Activated T-cell treated with anti-CD3 and anti-CD28 coated beads for 48 hours (primary cell): ENCODE data around the gene FOXL3.

Experiments used
- DNase-seq: peaks from one replicate; pipeline ENCODE4 v3.0.0-alpha.2; 2020; ENCODE audit warnings: low read depth

FOXL3 gene

DNA sequence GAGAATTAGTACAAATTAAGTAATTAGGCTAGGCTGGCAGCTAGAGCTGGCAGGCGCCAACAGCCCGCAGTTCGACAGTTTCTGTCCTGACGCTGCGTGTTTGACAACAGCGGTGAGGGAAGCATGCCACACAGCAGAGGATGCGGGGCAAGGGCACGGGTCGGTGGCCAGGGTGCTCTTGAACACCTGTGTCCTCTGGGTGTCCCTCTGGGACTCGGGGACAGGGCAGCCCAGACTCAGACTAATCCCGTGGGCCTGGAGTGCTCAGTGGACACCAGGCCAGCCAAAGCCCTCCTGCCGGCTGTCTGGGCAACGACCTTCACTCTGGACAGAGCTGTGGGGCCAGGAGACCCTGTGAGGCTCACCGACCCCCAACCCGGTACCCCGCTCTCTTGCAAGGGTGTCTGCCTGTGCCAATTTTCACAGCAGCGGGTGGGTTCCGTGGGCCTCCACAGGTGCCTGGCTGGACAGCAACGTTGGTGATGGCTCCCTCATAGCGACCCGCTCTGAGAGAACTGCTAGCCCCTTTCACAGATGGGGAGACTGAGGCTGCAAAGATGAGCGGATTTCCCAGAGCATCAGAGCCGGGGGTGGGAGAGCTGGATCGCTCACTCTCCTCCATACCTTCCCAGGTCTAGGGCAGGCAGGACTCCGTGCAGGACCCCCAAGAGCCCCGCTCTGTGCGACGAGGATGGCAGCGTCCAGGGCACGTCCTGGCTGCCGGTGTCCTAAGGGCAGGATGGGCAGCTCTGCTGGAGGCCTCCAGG, 48.5 kb downstream of the FOXL3 start:
- no peak for DNase-seq

DNA sequence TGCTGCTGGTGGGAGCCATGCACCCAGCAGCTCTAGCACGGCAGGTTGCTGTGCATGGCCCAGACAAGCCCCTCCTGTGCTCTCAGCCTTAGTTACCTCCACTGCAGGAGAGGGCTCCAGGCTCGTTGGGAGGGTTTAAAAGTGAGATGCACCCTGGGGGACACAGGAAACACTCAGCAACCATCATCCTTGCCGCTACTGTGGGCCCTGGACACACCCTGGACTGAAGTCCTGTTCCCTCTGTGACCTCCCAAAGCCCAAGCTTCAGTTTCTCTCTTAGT, 49.0 kb downstream of the FOXL3 start:
- no peak for DNase-seq

DNA sequence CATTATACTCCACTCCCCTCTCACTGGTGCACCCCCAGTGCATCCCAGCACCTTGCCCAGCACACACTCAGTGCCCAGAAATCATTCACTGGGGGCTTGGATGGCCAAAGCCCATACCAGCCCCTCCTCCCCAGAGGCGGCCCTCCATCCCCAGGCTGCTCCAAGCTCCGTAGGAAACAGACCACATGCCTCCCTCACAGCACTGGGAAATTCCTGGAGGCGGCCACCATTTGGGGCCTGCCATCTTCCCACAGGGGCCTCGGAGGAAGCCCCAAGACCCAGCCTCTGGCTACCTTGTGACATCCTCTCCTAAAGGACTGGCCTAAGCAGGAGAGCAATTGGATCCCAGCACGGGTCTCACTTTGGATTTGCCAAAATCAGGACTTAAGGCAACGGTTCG, 49.7 kb downstream of the FOXL3 start:
- DNase-seq, result no peak

DNA sequence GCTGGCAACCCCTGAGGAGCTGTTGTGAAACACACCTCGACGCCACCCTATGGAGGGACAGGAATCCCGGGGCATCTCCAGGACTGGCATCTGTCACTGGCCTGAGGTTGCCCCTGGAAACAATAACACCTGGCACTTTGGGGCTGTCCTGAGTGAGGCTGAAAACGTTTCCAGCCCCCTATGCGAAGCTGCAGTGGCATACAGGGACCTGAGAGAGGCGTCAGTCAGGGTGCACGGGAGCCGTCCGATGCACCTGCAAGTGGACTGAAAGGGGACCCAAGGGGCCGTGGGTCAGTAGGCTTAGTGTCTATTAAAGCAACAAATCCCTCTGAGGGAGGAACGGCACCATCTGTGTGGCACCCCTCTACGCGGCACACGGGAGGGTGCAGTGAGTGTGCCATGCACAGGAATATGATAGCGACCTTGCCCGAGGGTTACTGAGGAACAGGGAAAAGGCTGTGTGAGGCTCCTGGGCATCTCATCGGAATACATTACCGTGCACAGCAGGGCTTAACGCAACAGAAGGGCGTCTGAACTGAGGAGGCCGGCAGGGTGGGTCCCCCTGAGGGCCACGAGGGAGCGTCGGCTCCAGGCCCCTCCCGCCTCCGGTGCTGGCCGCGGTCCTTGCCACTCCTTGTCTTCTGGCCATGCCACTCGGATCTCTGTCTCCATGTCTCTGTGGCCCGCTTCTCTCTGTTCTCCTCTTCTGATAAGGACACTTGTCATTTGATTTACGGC, 50.4 kb downstream of the FOXL3 start:
- DNase-seq, result no peak
